Measurements from ENCODE around the gene DENND1B. TPM values are rescaled to one million over a fixed set of nuclear protein-coding genes. Genes with fewer than 3 reads are reported as not detected.

DENND1B gene
- total and polyA plus RNA-seq, 2 experiments from 2014 or later, result 9.2 to 21.3 TPM

DNA sequence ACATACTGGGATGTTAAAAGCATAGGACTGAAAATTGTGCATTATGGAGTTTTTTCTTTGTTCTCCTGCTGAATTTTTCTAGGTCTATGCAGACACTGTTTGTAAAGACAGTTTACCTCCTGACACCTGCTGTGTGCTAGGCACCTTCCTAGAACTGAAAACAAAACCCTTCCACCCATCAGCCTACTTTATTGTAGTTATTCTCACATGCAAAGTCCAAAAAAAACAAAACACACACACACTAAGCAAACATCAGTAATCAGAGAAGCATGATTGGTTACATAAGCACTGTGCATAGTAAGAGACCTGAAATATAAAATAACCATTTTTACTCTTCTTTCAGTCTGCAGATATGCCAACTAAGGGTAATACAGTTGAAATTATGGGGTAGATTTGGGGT lies 312.1 kb downstream of the DENND1B start:
- Histone ChIP-seq H3K36me3 (ENCODE audit: low read depth) (no peaks in the 10 kb centered on the region), H3F3A (ENCODE audit: insufficient read depth) (0 out of 2 replicates have a peak, but pooled peaks cover 5% of the 10 kb centered on the region), H3K4me2 (ENCODE audit: unreplicated experiment) (no peak overlapping the region), H3K4me3 (no peak overlapping the region), H3K27ac (no peak overlapping the region), H2AFZ (no peak overlapping the region), H3K79me2 (ENCODE audit: insufficient read depth) (no peaks in the 10 kb centered on the region), H3K9ac (no peak overlapping the region), H3K9me3 (ENCODE audit: low read depth) (no peaks in the 10 kb centered on the region), H3K27me3 (replicated peaks; ENCODE audit: insufficient read depth) (no peaks in the 10 kb centered on the region), H3K9me2 (ENCODE audit: insufficient read depth) (no peaks in the 10 kb centered on the region), H4K20me1 (ENCODE audit: insufficient read depth) (no peaks in the 10 kb centered on the region), H3K4me1 (ENCODE audit: insufficient read depth) (peaks cover 9% of the 10 kb centered on the region; the same call in 1 of the 2 replicates)
- TF ChIP-seq EZH2 (IDR thresholded peaks at IDR 0.05; ENCODE audit: insufficient read depth, poor library complexity, severe bottlenecking), result no peak
- no peak for TF ChIP-seq EZH2phosphoT487 (IDR thresholded peaks at IDR 0.05; ENCODE audit: insufficient read depth, low read depth)
- no peak for DNase-seq
- in situ Hi-C loops (cut with MboI), result no loop called here

DNA sequence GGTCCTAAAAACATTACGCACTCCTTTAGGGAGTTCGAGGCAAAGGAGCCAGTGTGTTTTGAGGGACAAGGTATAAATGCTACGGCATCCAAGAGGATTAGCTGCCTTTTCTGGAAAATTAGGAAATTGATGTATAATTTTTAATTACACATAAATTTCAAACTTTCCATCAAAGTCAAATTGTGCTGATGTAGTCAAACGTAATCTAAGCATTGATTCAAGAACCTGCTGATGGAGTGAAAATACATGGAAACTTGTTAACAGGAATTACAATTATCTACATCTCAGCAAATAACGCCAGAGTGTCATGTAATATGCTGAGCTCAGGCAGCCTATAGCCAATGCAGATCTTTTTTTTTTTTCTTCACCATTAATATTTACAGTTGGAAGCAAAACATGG lies 312.7 kb downstream of the DENND1B start:
- TF ChIP-seq EZH2 (IDR thresholded peaks at IDR 0.05; ENCODE audit: insufficient read depth, poor library complexity, severe bottlenecking) (no peak), EZH2phosphoT487 (IDR thresholded peaks at IDR 0.05; ENCODE audit: insufficient read depth, low read depth) (no peak)
- no peaks in the 10 kb centered on the region for H3K27me3 ChIP-seq (replicated peaks; ENCODE audit: insufficient read depth)
- no peak overlapping the region for H3K4me3 ChIP-seq
- H3K79me2 ChIP-seq (ENCODE audit: insufficient read depth), result no peaks in the 10 kb centered on the region
- no peak for DNase-seq
- no peaks in the 10 kb centered on the region for H3F3A ChIP-seq (ENCODE audit: insufficient read depth)
- no peak overlapping the region for H3K4me2 ChIP-seq (ENCODE audit: unreplicated experiment)
- H3K9me2 ChIP-seq (ENCODE audit: insufficient read depth), result no peaks in the 10 kb centered on the region
- no peak overlapping the region for H3K9ac ChIP-seq
- H3K36me3 ChIP-seq (ENCODE audit: low read depth), result no peaks in the 10 kb centered on the region
- H3K4me1 ChIP-seq (ENCODE audit: insufficient read depth), result peaks cover 8% of the 10 kb centered on the region; the same call in 1 of the 2 replicates
- WGBS, 2 experiments (ENCODE audit: low coverage in 1 of 2, low lambda C conversion rate in 2 of 2, missing lambda C conversion rate in 2 of 2), result 74 to 84% methylated on average over 5 of the region's 5 CpGs
- H3K27ac ChIP-seq, result no peak overlapping the region
- H3K9me3 ChIP-seq (ENCODE audit: low read depth), result no peaks in the 10 kb centered on the region
- no peak overlapping the region for H2AFZ ChIP-seq
- H4K20me1 ChIP-seq (ENCODE audit: insufficient read depth), result no peaks in the 10 kb centered on the region
- in situ Hi-C loops (cut with MboI), result no loop called here

Small RNAs within 50 kb of the gene (small RNA-seq; reads per million reads assigned to genes)
- gene RF00019 (ENCODE audit: low read depth, low replicate concordance), result not detected

Other genes starting within 250 kb of the DENND1B start
- gene C1orf53, start 127.2 kb upstream of the DENND1B start, total RNA-seq (2014; rRNA removed; shearing (Covaris generic)), result 17.3 and 90.2 TPM in 2 replicates
- 39.8 and 41.9 TPM in 2 replicates for gene C1orf53, start 127.2 kb upstream of the DENND1B start, polyA plus RNA-seq (2016; fragmentation: Nextera tagmentation; extraction: Ambion mirVana)
- 0.13 and 0.43 TPM in 2 replicates for gene LHX9, start 141.9 kb upstream of the DENND1B start, total RNA-seq (2014; rRNA removed; shearing (Covaris generic))
- gene LHX9, start 141.9 kb upstream of the DENND1B start, polyA plus RNA-seq (2016; fragmentation: Nextera tagmentation; extraction: Ambion mirVana), result 1.3 and 1.5 TPM in 2 replicates